ENCODE measurements around the gene CAPN9. TPM values are rescaled to one million over a fixed set of nuclear protein-coding genes. Genes with fewer than 3 reads are reported as not detected.
"Not testable (repeated sequence)": the region's sequence is repeated elsewhere in the genome, so short reads cannot be mapped to it uniquely, and the experiment has no call there.

CAPN9 gene
- total and polyA plus RNA-seq, 2 donors (not counting 3 experiments of a cell fraction or from before 2014, with no cell fraction given): not detected

DNA sequence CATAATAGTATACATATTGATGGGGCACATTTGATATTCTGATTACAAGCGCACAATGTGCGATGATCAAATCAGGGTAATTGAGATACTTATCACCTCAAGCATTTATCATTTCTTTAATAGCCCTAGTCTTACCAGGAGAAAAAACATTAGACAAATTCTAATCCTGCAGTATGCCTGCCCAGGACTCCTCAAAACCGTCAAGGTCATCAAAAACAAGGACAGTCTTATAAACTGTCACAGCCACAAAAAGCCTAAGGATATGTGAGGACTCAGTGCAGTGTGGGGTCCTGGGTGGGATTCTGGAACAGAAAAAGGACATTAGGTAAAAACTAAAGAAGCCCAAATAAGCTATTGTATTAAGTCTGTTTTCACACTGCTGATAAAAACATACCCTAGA, 19.1 kb downstream of the CAPN9 start:
- Histone ChIP-seq H3K36me3 (ENCODE audit: control insufficient read depth in 2 of 2, extremely low read depth in 1 of 2, insufficient read depth in 2 of 2, low read length in 2 of 2) (no peaks in the 10 kb centered on the region), H4K20me1 (replicated peaks; ENCODE audit: control insufficient read depth, extremely low read depth, insufficient read depth, low read length) (no peaks in the 10 kb centered on the region), H3K79me2 (ENCODE audit: control insufficient read depth, insufficient read depth, low read length) (no peaks in the 10 kb centered on the region), H3K27me3 (ENCODE audit: control insufficient read depth in 2 of 2, insufficient read depth in 2 of 2, low read length in 2 of 2) (no peaks in the 10 kb centered on the region), H3K9me1 (replicated peaks; ENCODE audit: control insufficient read depth, extremely low read depth, insufficient read depth, low read length) (no peaks in the 10 kb centered on the region), H3K9ac (replicated peaks; ENCODE audit: extremely low read depth, insufficient read depth, low read length) (no peak overlapping the region), H3K4me1 (ENCODE audit: control insufficient read depth, extremely low read depth, insufficient read depth, low read length) (no peaks in the 10 kb centered on the region), H3K4me3 (replicated peaks in 1 of 3; ENCODE audit: insufficient read depth in 1 of 3, low read depth in 1 of 3, low read length in 3 of 3) (no peak overlapping the region), H2AFZ (ENCODE audit: low read depth, low read length) (no peak overlapping the region), H3K4me2 (ENCODE audit: insufficient read depth, low read length) (no peak overlapping the region), H3K9me3 (replicated peaks; ENCODE audit: control insufficient read depth, insufficient read depth, low read length) (no peaks in the 10 kb centered on the region), H3K27ac (ENCODE audit: insufficient read depth, low read depth, low read length) (no peak overlapping the region)
- TF ChIP-seq JUN (IDR thresholded peaks at IDR 0.05; ENCODE audit: borderline replicate concordance, insufficient read depth, insufficient read length, low read depth) (no peak), POLR2AphosphoS5 (IDR thresholded peaks at IDR 0.05; ENCODE audit: insufficient read depth, low read depth, low read length) (no peak), EZH2 (IDR thresholded peaks at IDR 0.05; ENCODE audit: borderline replicate concordance, low read depth, low read length, severe bottlenecking) (no peak), MYC (IDR thresholded peaks at IDR 0.05; ENCODE audit: low read depth, low read length) (no peak), FOS (IDR thresholded peaks at IDR 0.05; ENCODE audit: borderline replicate concordance, insufficient read depth, low read length) (no peak), GATA2 (IDR thresholded peaks at IDR 0.05; ENCODE audit: insufficient read depth, insufficient read length, low read depth, low read length) (no peak)
- TF ChIP-seq, protein P1, sequence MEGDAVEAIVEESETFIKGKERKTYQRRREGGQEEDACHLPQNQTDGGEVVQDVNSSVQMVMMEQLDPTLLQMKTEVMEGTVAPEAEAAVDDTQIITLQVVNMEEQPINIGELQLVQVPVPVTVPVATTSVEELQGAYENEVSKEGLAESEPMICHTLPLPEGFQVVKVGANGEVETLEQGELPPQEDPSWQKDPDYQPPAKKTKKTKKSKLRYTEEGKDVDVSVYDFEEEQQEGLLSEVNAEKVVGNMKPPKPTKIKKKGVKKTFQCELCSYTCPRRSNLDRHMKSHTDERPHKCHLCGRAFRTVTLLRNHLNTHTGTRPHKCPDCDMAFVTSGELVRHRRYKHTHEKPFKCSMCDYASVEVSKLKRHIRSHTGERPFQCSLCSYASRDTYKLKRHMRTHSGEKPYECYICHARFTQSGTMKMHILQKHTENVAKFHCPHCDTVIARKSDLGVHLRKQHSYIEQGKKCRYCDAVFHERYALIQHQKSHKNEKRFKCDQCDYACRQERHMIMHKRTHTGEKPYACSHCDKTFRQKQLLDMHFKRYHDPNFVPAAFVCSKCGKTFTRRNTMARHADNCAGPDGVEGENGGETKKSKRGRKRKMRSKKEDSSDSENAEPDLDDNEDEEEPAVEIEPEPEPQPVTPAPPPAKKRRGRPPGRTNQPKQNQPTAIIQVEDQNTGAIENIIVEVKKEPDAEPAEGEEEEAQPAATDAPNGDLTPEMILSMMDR (IDR thresholded peaks at IDR 0.05; ENCODE audit: extremely low read depth in 1 of 2, insufficient read depth in 1 of 2, low read depth in 1 of 2, low read length in 2 of 2): no peak
- TF ChIP-seq, protein P2, sequence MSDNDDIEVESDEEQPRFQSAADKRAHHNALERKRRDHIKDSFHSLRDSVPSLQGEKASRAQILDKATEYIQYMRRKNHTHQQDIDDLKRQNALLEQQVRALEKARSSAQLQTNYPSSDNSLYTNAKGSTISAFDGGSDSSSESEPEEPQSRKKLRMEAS (IDR thresholded peaks at IDR 0.05; ENCODE audit: insufficient read depth, insufficient read length): no peak
- no peak for DNase-seq (ENCODE audit: low read depth, low spot score)
- FAIRE-seq: no peak
- dilution Hi-C loops (cut with MboI; ENCODE audit: extremely low pct_ligation_motif_present, low sequenced_read_pairs): no loop called here
- ChIA-PET POLR2A (no interaction called here), CTCF (no interaction called here)
- BruUV-seq (replicated peaks): no TSS peak
- intact Hi-C loops (cut with micrococcal nuclease): no loop called here

DNA sequence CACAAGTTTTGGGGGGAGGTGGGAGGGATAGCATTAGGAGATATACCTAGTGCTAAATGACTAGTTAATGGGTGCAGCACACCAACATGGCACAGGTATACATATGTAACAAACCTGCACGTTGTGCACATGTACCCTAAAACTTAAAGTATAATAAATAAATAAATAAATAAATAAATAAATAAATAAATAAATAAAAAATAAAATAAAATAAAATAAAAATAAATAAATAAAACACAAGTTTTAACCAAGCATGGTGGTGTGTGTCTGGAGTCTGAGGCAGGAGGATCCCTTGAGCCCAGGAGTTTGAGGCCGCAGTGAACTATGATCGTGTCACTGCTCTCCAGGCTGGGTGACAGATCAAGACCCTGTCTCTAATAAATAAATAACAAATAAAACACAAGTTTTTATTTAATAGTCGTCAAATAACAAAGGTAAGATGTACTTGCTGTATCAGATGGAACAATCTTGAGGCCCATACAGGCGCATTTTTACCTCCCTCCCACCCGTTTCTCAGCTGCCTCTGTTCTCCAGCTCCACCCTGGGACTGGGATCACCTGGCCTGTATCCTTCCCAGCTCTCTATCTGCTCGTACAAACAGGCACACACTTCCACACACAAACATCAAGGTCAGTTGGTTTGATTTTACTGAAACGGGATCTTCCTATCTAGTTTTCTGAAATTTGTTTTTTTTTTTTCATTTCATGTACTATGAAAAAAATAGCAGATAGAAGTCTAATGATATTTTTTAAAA, 20.8 kb downstream of the CAPN9 start:
- H3K4me2 ChIP-seq (ENCODE audit: insufficient read depth, low read length); H3K79me2 ChIP-seq (ENCODE audit: control insufficient read depth, insufficient read depth, low read length); intact Hi-C loops (cut with micrococcal nuclease); H3K4me3 ChIP-seq (replicated peaks in 1 of 3; ENCODE audit: insufficient read depth in 1 of 3, low read depth in 1 of 3, low read length in 3 of 3); H2AFZ ChIP-seq (ENCODE audit: low read depth, low read length); dilution Hi-C loops (cut with MboI; ENCODE audit: extremely low pct_ligation_motif_present, low sequenced_read_pairs); POLR2A ChIA-PET; DNase-seq (ENCODE audit: low read depth, low spot score); H3K4me1 ChIP-seq (ENCODE audit: control insufficient read depth, extremely low read depth, insufficient read depth, low read length); H3K27ac ChIP-seq (ENCODE audit: insufficient read depth, low read depth, low read length); BruUV-seq (replicated peaks); FAIRE-seq; H3K27me3 ChIP-seq (ENCODE audit: control insufficient read depth in 2 of 2, insufficient read depth in 2 of 2, low read length in 2 of 2); H3K9ac ChIP-seq (replicated peaks; ENCODE audit: extremely low read depth, insufficient read depth, low read length); H3K36me3 ChIP-seq (ENCODE audit: control insufficient read depth in 2 of 2, extremely low read depth in 1 of 2, insufficient read depth in 2 of 2, low read length in 2 of 2); H3K9me1 ChIP-seq (replicated peaks; ENCODE audit: control insufficient read depth, extremely low read depth, insufficient read depth, low read length); H3K9me3 ChIP-seq (replicated peaks; ENCODE audit: control insufficient read depth, insufficient read depth, low read length); CTCF ChIA-PET; H4K20me1 ChIP-seq (replicated peaks; ENCODE audit: control insufficient read depth, extremely low read depth, insufficient read depth, low read length): not testable (repeated sequence)
